Epithelial cell of esophagus (primary cell): Measurements from ENCODE around the gene PMF1.
"Not testable (repeated sequence)": the region's sequence is repeated elsewhere in the genome, so short reads cannot be mapped to it uniquely, and the experiment has no call there.

Experiments used
- DNase-seq: peaks from one replicate; pipeline ENCODE4 v3.0.0; 2010; ENCODE audit warnings: low read depth
- H3K4me3 ChIP-seq: 2 replicates; pipeline ENCODE4 v1.5.1; 2011; ENCODE audit warnings: mild to moderate bottlenecking, low read length, control low read depth
- CTCF ChIP-seq: IDR thresholded peaks from 2 replicates; pipeline ENCODE4 v1.5.1; 2011; ENCODE audit warnings: low read depth, mild to moderate bottlenecking, low read length, control low read depth, inconsistent platforms; ENCODE audit not compliant: insufficient read depth; ENCODE audit errors: missing control alignments

The PMF1 gene

GRCh38 chr1:156203331-156203730, 9.5 kb upstream of the PMF1 start:
- no peak overlapping the region for H3K4me3 ChIP-seq
- no peak for TF ChIP-seq CTCF
- DNase-seq, result peak; percentile 22

GRCh38 chr1:156204686-156205085, 8.1 kb upstream of the PMF1 start:
- no peak for DNase-seq
- no peak overlapping the region for H3K4me3 ChIP-seq
- no peak for TF ChIP-seq CTCF

- no peak for DNase-seq
- TF ChIP-seq CTCF, result no peak
- H3K4me3 ChIP-seq, result no peak overlapping the region
Measured at GRCh38 chr1:156211243-156211642, 1.6 kb upstream of the PMF1 start.

- H3K4me3 ChIP-seq, result peak overlapping the region; percentile 80
- no peak for TF ChIP-seq CTCF
- DNase-seq, result no peak
Measured at GRCh38 chr1:156212130-156212529, 677 bp upstream of the PMF1 start.

DNA sequence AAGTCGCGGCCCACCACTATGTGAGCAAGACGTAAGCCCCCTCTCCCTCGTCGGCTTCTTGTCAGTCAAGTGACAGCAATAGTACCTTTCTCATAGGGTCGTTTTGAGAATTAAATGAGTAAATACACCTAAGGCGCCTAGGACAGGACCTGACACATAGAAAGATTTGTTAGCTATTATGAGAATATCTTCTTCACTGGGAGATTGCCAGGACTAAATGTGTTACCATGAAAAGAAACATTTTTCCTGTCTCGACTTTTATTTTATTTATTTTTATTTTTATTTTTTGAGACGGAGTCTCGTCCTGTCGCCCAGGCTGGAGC, 798 bp downstream of the PMF1 start:
- no peak for DNase-seq
- TF ChIP-seq CTCF, result no peak
- H3K4me3 ChIP-seq, result peak overlapping the region; percentile 80

DNA sequence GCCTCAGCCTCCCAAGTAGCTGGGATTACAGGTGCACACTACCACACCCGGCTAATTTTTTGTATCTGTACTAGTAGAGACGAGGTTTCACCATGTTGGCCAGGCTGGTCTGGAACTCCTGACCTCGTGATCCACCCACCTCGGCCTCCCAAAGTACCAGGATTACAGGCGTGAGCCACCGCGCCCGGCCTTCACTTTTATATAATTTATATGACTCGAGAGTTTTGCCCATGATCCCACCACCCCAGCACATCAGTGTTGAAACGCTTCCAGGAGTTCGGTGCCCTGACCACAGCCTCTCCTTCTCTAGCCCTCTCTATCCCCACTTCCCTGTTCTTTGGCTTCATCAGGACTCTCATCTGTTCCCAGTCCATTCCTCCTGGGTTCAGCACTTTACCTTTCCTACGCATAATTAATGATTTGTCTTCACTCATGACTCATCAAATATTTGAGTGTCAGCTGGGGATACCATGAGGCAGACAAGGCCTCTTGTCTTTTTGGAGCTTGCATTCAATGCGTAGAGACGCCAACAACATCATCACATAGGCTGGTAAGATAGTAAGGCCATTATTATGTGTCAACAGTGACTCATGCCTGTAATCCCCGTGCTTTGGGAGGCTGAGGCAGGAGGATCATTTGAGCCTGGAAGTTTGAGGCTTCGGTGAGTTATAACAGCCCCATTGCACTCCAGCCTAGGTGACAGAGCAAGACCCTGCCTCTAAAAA, 1.4 kb downstream of the PMF1 start:
- DNase-seq, result peak; percentile 89
- TF ChIP-seq CTCF, result no peak

DNA sequence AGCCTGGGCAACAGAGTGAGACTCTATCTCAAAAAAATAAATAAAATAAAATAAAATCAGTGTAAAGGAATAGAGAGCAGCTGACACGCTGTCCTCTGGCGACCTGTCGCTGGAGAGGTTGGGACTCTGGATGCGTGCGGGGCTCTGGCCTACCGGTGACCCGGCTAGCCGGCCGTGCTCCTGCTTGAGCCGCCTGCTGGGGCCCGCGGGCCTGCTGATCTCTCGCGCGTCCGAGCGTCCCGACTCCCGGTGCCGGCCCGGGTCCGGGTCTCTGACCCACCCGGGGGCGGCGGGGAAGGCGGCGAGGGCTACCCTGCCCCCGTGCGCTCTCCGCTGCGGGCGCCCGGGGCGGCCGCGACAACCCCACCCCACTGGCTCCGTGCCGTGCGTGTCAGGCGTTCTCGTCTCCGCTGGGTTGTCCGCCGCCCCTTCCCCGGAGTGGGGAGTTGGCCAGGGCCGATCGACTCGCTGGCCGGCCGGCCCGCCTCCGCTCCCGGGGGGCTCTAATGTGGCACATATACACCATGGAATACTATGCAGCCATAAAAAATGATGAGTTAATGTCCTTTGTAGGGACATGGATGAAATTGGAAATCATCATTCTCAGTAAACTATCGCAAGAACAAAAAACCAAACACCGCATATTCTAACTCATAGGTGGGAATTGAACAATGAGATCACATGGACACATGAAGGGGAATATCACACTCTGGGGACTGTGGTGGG, 3.7 kb downstream of the PMF1 start:
- not testable (repeated sequence) for H3K4me3 ChIP-seq, DNase-seq

More for the DNA sequence above, 1.4 kb downstream of the PMF1 start:
- H3K4me3 ChIP-seq, result peak overlapping the region; percentile 80
